ENCODE measurements around the gene CCDC92B. TPM values are rescaled to one million over a fixed set of nuclear protein-coding genes. Genes with fewer than 3 reads are reported as not detected.

CCDC92B gene
- total and polyA plus RNA-seq, 10 of the 15 experiments (the other 5 are each of a cell fraction or from before 2014, with no cell fraction given), result not detected

DNA sequence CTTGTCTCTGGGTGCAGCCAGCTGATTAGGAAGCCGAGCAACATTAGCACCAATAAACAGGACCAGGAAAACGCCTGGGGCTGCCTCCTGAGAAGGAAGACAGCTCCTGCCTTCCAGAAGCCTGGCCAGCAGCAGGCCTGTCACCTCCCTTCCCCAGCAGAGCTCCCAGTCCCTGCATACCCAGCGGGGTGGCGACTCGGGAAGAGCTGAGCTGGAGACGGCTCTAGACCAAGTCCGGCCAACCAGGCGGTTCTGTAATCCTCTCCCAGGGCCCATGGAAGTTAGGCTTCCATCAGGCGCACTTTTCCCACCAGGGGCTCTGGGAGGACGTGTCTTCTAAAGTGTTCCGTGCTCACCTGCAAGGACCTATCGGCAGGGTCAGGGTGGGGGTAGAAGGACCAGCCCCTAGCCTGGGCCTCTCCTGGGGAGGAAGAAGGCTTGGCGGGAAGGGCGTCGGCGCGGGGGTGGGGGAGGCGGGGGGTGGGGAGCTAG is 25.9 kb downstream of the CCDC92B start:
- POLR2A ChIA-PET, result no interaction called here
- no peak for ATAC-seq
- H3K4me2 ChIP-seq (ENCODE audit: control insufficient read depth, insufficient read depth), result no peak overlapping the region
- TF ChIP-seq STAT1 (conservative IDR thresholded peaks at IDR 0.05) (no peak), NFIC (IDR thresholded peaks at IDR 0.05; ENCODE audit: low read depth, low read length) (no peak), ZNF274 (IDR thresholded peaks at IDR 0.05; ENCODE audit: insufficient read depth, insufficient read length) (no peak), CHD4 (IDR thresholded peaks at IDR 0.05) (no peak), CHD2 (IDR thresholded peaks at IDR 0.05; ENCODE audit: borderline replicate concordance, low read depth, low read length) (no peak), HDAC6 (IDR thresholded peaks at IDR 0.05; ENCODE audit: unreplicated experiment) (no peak), CHD1 (IDR thresholded peaks at IDR 0.05; ENCODE audit: low read depth, low read length) (no peak), ZNF217 (IDR thresholded peaks at IDR 0.05) (no peak), CREB1 (IDR thresholded peaks at IDR 0.05; ENCODE audit: low read depth) (no peak), BHLHE40 (IDR thresholded peaks at IDR 0.05; ENCODE audit: borderline replicate concordance in 1 of 2, low read depth in 2 of 2, low read length in 1 of 2) (no peak), SREBF2 (IDR thresholded peaks at IDR 0.05; ENCODE audit: low read length) (no peak), NFYB (IDR thresholded peaks at IDR 0.05; ENCODE audit: insufficient read depth, low read depth, low read length) (no peak)
- TF ChIP-seq, protein P1, sequence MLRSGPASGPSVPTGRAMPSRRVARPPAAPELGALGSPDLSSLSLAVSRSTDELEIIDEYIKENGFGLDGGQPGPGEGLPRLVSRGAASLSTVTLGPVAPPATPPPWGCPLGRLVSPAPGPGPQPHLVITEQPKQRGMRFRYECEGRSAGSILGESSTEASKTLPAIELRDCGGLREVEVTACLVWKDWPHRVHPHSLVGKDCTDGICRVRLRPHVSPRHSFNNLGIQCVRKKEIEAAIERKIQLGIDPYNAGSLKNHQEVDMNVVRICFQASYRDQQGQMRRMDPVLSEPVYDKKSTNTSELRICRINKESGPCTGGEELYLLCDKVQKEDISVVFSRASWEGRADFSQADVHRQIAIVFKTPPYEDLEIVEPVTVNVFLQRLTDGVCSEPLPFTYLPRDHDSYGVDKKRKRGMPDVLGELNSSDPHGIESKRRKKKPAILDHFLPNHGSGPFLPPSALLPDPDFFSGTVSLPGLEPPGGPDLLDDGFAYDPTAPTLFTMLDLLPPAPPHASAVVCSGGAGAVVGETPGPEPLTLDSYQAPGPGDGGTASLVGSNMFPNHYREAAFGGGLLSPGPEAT (IDR thresholded peaks at IDR 0.05; ENCODE audit: low read depth), result no peak
- TF ChIP-seq, protein P2, sequence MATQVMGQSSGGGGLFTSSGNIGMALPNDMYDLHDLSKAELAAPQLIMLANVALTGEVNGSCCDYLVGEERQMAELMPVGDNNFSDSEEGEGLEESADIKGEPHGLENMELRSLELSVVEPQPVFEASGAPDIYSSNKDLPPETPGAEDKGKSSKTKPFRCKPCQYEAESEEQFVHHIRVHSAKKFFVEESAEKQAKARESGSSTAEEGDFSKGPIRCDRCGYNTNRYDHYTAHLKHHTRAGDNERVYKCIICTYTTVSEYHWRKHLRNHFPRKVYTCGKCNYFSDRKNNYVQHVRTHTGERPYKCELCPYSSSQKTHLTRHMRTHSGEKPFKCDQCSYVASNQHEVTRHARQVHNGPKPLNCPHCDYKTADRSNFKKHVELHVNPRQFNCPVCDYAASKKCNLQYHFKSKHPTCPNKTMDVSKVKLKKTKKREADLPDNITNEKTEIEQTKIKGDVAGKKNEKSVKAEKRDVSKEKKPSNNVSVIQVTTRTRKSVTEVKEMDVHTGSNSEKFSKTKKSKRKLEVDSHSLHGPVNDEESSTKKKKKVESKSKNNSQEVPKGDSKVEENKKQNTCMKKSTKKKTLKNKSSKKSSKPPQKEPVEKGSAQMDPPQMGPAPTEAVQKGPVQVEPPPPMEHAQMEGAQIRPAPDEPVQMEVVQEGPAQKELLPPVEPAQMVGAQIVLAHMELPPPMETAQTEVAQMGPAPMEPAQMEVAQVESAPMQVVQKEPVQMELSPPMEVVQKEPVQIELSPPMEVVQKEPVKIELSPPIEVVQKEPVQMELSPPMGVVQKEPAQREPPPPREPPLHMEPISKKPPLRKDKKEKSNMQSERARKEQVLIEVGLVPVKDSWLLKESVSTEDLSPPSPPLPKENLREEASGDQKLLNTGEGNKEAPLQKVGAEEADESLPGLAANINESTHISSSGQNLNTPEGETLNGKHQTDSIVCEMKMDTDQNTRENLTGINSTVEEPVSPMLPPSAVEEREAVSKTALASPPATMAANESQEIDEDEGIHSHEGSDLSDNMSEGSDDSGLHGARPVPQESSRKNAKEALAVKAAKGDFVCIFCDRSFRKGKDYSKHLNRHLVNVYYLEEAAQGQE (IDR thresholded peaks at IDR 0.05; ENCODE audit: low read depth, low read length), result no peak
- H3K27me3 ChIP-seq (replicated peaks in 1 of 2; ENCODE audit: control insufficient read depth in 2 of 2, insufficient read depth in 2 of 2, low read length in 1 of 2), result peaks cover 0 to 3% of the 10 kb centered on the region in 2 experiments; a peak in 3 of 4 replicates
- no peaks in the 10 kb centered on the region for H4K20me1 ChIP-seq (ENCODE audit: control insufficient read depth, insufficient read depth)
- 64% methylated on average over 11 of the region's 18 CpGs for WGBS (ENCODE audit: insufficient coverage, insufficient replicate concordance, low lambda C conversion rate, missing lambda C conversion rate)
- RAD21 ChIA-PET (ENCODE audit: unreplicated experiment), result no interaction called here
- H3K4me3 ChIP-seq, result no peak overlapping the region
- H3K9me3 ChIP-seq (replicated peaks; ENCODE audit: control insufficient read depth, insufficient read depth, low read length), result no peaks in the 10 kb centered on the region
- H3K4me1 ChIP-seq (ENCODE audit: control insufficient read depth, insufficient read depth, low read length), result no peaks in the 10 kb centered on the region; the same call in 1 of the 2 replicates
- no TSS peak for BruUV-seq (replicated peaks)
- H3K27ac ChIP-seq (ENCODE audit: control insufficient read depth, insufficient read depth), result no peak overlapping the region
- intact Hi-C loops (cut with micrococcal nuclease; ENCODE audit: unreplicated experiment) (no loop called here), in situ Hi-C loops (cut with MboI) (no loop called here)
- no peaks in the 10 kb centered on the region for H3K79me2 ChIP-seq (ENCODE audit: control insufficient read depth, insufficient read depth, low read length)
- CTCF ChIA-PET, result interaction anchor here (0.6 kb wide), 1 partner anchor 48 kb away, joined by 3 read pairs; no protein-coding TSS in a partner anchor
- no peak for FAIRE-seq
- no peak overlapping the region for H2AFZ ChIP-seq (ENCODE audit: control insufficient read depth, low read depth, low read length)
- no peaks in the 10 kb centered on the region for H3K36me3 ChIP-seq (ENCODE audit: control insufficient read depth in 2 of 2, insufficient read depth in 2 of 2, low read length in 1 of 2)
- SMC1A ChIA-PET (ENCODE audit: uncharacterized antibody, unreplicated experiment), result no interaction called here
- DNase-seq (ENCODE audit: low read depth, low spot score), result no peak
- H3K9ac ChIP-seq (ENCODE audit: control insufficient read depth, insufficient read depth, low read length), result no peak overlapping the region

Data from GM12878 (cell line).